Effector memory CD4-positive, alpha-beta T cell (primary cell): ENCODE data around the gene CALML5.

Source experiments
- DNase-seq, 3 donors: peaks; one replicate each; pipeline ENCODE4 v3.0.0-alpha.2; 2020
- H3K27ac ChIP-seq: 2 replicates; pipeline ENCODE4 v1.7.0; 2013; ENCODE audit warnings: mild to moderate bottlenecking, low read length, moderate library complexity; ENCODE audit not compliant: insufficient read depth, poor library complexity, severe bottlenecking
- H3K27me3 ChIP-seq: replicated peaks from 2 replicates; pipeline ENCODE4 v1.7.0; 2013; ENCODE audit warnings: mild to moderate bottlenecking, low read length; ENCODE audit not compliant: insufficient read depth, control insufficient read depth, poor library complexity, severe bottlenecking
- H3K36me3 ChIP-seq: 2 replicates; pipeline ENCODE4 v1.7.0; 2013; ENCODE audit warnings: mild to moderate bottlenecking, low read length, moderate library complexity; ENCODE audit not compliant: control insufficient read depth, insufficient read depth
- H3K4me1 ChIP-seq: 2 replicates; pipeline ENCODE4 v1.7.0; 2013; ENCODE audit warnings: low read length, mild to moderate bottlenecking; ENCODE audit not compliant: control insufficient read depth, insufficient read depth, poor library complexity, severe bottlenecking
- H3K4me3 ChIP-seq: 2 replicates; pipeline ENCODE4 v1.7.0; 2013; ENCODE audit warnings: low read length, low read depth, mild to moderate bottlenecking; ENCODE audit not compliant: insufficient read depth, poor library complexity, severe bottlenecking
- H3K9me3 ChIP-seq: 2 replicates; pipeline ENCODE4 v1.7.0; 2013; ENCODE audit warnings: mild to moderate bottlenecking, low read length, moderate library complexity; ENCODE audit not compliant: control insufficient read depth

The CALML5 gene

DNA sequence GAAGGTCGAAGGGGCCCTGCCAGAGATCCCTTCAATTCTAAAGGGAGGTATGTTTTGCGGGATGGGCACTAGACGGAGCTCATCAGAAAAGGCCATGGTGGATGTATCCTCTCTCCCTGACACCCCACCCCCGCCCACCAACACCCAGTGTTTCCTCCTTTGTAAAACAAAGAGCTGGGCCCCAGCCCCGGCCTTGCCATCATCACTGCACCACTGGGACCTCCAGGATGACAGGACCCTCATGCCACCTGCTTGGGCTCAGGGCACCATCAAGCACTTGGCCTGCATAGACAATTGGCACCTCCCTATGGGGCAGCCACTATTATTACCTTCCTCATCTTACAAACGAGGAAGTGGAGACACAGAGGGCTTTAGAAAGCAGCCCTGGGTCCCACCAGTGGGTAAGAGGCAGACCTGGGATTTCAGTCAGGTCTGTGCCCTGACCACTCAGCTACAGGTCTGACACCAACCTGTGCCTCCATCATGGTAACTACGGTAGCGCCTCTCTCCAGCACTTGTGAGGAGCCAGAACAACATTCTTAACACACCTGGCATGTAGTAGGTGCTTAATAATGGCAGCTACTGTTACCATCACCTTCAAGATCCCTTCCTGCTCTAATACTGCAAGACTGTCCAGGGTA, 27.4 kb upstream of the CALML5 start:
- H3K27me3 ChIP-seq: no peaks in the 10 kb centered on the region
- H3K4me3 ChIP-seq: no peak overlapping the region
- H3K27ac ChIP-seq: no peak overlapping the region
- no peak for DNase-seq
- H3K36me3 ChIP-seq: no peaks in the 10 kb centered on the region
- H3K4me1 ChIP-seq: no peaks in the 10 kb centered on the region
- H3K9me3 ChIP-seq: no peaks in the 10 kb centered on the region

DNA sequence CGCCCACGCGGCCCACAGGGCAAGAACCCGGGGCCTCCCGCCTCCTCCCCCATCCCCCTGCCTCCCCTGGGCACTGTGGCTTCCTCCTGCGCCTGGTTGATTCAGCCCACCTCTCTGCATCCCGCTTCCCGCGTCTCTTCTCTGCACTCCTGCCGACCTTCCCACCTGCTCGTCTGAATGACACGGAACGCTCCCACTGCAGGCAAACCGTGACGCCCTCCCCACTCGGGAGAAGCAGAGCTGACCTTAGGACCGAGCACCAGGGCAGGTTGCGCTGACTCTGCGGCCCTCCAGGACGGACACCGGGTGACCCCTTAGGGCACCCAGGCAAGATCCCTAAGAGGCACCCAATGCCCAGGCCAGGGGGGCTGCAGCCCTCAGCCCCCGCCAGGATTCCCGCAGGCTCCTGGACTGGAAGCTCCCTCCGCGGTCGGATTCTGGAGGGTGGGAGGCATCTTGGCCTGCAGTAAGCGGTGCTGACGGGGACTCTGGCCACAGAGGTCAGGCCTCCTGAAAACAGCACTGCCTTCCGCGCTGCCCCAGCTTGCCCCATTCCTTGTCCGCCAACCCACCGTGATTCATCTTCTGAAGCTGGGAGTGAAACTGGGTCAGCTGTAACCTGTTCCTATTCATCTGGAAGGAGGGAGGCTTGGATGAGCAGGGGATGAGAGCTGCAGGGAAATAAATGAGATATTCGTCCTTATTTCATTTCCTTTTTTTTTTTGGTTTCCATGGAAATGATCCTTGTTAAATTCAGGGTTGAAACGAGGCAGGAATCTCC, 26.4 kb upstream of the CALML5 start:
- no peak overlapping the region for H3K4me3 ChIP-seq
- no peak for DNase-seq
- H3K36me3 ChIP-seq: no peaks in the 10 kb centered on the region
- no peaks in the 10 kb centered on the region for H3K27me3 ChIP-seq
- no peak overlapping the region for H3K27ac ChIP-seq
- H3K9me3 ChIP-seq: no peaks in the 10 kb centered on the region
- H3K4me1 ChIP-seq: no peaks in the 10 kb centered on the region

DNA sequence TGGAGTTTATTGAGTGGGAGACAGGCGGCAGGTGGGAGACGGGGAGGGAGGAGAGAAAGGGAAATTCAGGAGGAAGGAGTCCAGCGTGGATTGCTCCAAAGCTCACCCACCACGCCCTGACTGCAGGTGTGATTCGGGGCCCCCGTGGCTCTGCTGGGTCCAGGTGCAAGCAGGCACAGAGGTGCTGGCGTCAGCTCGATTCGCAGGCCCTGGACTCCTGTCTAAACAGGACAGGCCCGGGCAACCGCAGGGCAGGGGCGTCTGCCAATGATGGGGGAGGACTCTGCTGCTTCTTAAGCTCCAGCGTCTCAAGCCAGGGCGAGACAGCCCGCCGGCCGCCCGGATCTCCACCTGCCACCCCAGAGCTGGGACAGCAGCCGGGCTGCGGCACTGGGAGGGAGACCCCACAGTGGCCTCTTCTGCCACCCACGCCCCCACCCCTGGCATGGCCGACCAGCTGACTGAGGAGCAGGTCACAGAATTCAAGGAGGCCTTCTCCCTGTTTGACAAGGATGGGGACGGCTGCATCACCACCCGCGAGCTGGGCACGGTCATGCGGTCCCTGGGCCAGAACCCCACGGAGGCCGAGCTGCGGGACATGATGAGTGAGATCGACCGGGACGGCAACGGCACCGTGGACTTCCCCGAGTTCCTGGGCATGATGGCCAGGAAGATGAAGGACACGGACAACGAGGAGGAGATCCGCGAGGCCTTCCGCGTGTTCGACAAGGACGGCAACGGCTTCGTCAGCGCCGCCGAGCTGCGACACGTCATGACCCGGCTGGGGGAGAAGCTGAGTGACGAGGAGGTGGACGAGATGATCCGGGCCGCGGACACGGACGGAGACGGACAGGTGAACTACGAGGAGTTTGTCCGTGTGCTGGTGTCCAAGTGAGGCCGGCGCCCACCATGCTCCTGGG, 25.5 kb upstream of the CALML5 start, which contains the start of gene CALML3:
Gene CALML3, plus strand, starts transcription at position 321 of the 920 bp plus-strand sequence. Its CDS starts 125 bp downstream, at position 446.
- H3K27ac ChIP-seq: no peak within 1 kb of the TSS
- no peak within 1 kb of the TSS for H3K4me3 ChIP-seq
- no peaks in the 10 kb centered on the region for H3K36me3 ChIP-seq
- no peak for DNase-seq
- no peaks in the 10 kb centered on the region for H3K9me3 ChIP-seq
- no peaks in the 10 kb centered on the region for H3K4me1 ChIP-seq
- H3K27me3 ChIP-seq: no peaks in the 10 kb centered on the region

DNA sequence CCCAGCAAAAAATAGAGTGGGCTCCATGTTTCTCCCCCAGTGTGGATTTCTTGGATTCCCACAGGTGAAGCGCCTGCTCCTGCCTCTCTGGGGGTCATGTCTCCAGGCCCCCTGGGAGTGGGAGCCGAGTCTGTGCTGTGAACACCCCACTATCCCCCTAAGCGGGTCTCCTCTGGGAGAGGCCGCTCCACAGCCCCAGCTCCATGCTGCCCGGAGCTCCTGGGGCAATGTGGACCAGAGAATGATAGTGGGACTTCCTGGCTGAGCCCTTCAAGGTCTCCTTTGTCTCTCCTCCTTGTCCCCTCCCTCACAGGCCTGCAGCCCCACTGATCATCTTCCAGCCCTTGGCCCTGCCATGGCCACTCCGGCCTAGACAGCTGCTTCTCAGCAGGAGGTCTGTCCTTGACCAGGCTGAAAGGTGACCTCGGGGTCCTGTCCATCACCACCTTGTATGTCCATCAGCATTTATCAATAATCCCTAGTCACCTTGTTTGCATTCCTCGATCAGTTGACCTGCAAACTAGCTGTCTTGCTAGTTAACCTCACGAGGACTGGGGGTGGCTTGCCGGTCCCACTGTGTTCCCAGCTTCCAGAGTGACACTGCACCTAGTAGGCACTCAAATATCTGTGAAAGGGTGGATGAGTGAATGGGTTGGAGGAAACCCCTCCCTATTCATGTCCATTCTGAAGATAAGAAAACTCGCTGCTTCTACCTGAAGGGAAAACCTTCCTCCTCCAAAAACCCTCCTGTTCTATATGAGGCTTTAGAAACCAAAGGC, 24.6 kb upstream of the CALML5 start:
- Histone ChIP-seq H3K4me1 (no peaks in the 10 kb centered on the region), H3K36me3 (no peaks in the 10 kb centered on the region), H3K27ac (no peak overlapping the region), H3K9me3 (no peaks in the 10 kb centered on the region), H3K4me3 (no peak overlapping the region), H3K27me3 (no peaks in the 10 kb centered on the region)
- DNase-seq: no peak

DNA sequence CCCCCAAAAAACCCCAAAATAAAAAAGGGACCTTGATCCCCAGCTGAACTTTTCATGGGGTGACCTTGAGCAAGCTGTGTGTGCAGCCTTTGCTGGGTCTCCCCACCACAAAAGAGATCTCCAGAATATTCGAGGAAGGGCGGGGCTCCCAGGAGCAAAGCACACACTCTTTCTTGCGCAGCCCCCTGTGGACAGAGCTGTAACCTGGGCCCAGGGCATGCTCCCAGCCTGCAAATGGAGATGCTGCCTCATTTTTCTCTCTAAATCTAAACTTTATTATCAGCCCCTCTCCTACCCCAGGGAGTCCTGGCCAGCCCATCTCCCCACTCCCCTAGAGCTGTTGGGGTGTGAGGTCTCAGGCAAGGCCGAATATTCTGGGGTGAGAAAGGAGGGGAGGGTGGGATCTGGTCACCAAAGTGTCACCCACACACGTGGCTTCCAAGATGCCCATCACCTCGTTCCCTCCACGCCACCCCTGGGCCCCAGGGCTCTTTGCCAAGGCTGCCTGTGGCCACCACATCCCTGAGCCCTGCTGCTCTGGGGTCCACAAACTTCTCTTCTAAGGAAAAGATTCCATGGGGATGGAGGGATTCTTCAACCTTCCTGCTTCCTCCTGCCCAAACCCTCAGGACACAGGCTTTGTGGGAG, 23.7 kb upstream of the CALML5 start:
- Histone ChIP-seq H3K4me3 (no peak overlapping the region), H3K9me3 (no peaks in the 10 kb centered on the region), H3K27me3 (no peaks in the 10 kb centered on the region), H3K36me3 (no peaks in the 10 kb centered on the region), H3K27ac (no peak overlapping the region), H3K4me1 (no peaks in the 10 kb centered on the region)
- no peak for DNase-seq

DNA sequence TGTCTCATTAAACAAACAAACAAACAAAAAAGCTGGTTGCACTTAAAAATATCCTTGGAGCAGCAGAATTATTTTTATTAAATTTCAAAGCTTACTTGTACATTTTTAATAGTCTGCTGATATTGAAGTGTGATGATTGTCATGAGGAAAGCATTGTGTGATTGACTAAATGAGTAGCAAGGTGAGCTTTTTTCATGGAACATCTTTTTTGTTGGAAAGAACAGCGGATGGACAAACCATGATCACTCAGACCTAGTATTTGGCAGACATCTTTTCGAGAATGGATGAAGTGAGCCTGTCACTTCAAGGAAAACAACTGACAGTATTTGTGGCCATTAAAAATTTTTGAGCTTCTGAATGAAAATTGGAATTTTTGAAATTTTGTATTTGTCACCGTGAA, 19.7 kb upstream of the CALML5 start:
- no peak overlapping the region for H3K27ac ChIP-seq
- no peaks in the 10 kb centered on the region for H3K9me3 ChIP-seq
- H3K36me3 ChIP-seq: no peaks in the 10 kb centered on the region
- H3K4me3 ChIP-seq: no peak overlapping the region
- no peaks in the 10 kb centered on the region for H3K27me3 ChIP-seq
- no peaks in the 10 kb centered on the region for H3K4me1 ChIP-seq
- no peak for DNase-seq

DNA sequence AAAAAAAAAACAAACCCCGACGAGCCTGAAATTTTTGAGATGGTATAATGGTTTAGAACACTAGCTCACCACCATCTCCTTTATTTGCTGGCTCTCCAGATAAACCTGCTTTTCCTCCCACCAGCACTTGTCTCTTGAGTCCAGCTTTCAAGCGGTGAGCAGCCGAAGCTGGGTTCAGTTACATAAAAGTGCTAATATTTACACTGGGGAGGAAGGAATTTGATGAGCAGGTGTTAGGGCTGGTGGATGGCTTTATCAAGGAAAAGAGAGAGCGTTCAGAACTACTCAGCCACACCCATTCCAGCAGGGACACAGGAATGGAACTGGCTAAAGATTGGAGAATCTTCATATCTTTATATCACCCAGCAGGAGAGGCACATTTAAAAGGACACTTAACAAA, 18.8 kb upstream of the CALML5 start:
- Histone ChIP-seq H3K9me3 (no peaks in the 10 kb centered on the region), H3K36me3 (no peaks in the 10 kb centered on the region), H3K4me3 (no peak overlapping the region), H3K27me3 (no peaks in the 10 kb centered on the region), H3K4me1 (peaks cover 2% of the 10 kb centered on the region), H3K27ac (no peak overlapping the region)
- no peak for DNase-seq

DNA sequence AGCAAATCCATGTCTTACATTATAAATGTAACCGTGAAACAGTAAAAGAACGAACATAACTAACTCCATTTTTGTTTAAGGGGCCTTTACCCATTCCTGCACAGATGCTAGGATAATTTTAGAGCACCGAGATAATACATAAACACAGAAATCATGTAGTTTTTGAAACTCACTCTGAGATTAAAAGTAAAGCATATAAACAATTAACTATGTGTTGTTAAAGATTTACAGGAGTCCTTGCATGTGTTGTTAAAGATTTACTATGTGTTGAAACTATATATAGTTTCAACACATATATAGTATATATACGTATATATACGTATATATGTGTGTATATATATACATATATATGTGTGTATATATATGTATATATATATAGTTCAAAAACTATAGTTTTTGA, 18.2 kb upstream of the CALML5 start:
- no peak overlapping the region for H3K4me3 ChIP-seq
- no peaks in the 10 kb centered on the region for H3K36me3 ChIP-seq
- H3K4me1 ChIP-seq: peaks cover 2% of the 10 kb centered on the region
- H3K27me3 ChIP-seq: no peaks in the 10 kb centered on the region
- no peaks in the 10 kb centered on the region for H3K9me3 ChIP-seq
- no peak overlapping the region for H3K27ac ChIP-seq
- no peak for DNase-seq
